HG03039 (cell line): ENCODE data around the gene WRNIP1.
"Not testable (repeated sequence)": the region's sequence is repeated elsewhere in the genome, so short reads cannot be mapped to it uniquely, and the experiment has no call there.

Experiments
- ATAC-seq: cut with Tn5 transposase; IDR thresholded peaks from one replicate; pipeline ENCODE4 v1.9.1; 2021; ENCODE audit warnings: mild to moderate bottlenecking, moderate library complexity; ENCODE audit not compliant: unreplicated experiment

Gene WRNIP1

DNA sequence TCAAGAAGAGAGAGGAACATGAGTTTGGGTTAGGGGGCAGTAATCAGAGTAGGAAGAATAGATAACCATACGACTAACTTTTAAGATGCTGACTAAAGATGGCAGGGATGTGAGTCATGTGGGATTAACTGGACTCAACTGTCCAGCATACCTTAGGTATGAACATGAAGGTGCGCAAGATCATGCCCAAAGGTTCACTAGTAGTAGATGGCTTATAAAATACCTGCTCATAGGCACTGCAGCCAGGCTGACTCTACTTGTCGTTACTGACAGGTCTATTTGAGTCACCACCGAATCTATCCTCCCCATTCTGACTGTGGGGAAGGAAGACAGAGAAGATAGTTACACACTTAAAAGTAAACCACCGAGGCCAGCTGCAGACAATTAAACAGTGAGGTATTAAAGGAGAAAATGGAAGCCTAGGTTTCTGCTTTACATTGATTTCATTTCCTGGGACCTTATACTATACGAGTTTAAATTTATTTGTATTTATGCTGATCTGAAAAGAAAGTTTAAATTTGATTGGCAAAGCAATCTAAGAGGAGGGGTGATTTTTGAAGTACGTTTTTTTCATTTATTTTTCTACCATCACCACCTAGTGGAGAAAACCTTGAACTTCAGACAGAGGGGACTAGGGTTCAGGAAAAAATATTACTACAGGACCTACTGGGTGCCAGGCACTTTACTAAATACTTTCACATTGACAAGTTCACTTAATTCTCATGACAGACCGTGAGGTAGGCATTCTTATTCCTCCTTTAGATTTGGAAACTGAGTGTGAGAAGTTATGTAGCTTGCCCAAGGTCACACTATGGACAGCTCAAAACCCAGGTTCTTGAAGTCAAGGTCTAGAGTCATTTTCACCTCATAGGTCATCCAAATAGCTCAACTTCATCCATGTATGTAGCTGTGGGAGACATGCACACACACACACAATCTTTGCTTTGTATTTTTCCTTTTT is 4.0 kb upstream of the WRNIP1 start:
- no peak for ATAC-seq

DNA sequence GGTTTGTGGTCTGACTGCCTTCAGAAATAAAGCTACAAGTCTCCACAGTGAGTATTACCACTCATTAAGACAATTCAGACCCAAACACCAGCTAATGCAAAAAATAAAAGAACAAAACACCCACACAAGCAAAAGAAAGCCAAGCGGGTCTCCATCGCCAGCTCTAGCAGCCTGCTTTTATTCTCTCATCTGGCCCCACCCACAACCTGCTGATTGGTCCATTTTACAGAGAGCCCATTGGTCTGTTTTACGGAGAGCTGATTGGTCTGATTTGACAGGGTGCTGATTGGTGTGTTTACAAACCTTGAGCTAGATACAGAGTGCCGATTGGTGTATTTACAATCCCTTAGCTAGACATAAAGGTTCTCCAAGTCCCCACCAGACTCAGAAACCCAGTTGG is 2.3 kb upstream of the WRNIP1 start:
- not testable (repeated sequence) for ATAC-seq

DNA sequence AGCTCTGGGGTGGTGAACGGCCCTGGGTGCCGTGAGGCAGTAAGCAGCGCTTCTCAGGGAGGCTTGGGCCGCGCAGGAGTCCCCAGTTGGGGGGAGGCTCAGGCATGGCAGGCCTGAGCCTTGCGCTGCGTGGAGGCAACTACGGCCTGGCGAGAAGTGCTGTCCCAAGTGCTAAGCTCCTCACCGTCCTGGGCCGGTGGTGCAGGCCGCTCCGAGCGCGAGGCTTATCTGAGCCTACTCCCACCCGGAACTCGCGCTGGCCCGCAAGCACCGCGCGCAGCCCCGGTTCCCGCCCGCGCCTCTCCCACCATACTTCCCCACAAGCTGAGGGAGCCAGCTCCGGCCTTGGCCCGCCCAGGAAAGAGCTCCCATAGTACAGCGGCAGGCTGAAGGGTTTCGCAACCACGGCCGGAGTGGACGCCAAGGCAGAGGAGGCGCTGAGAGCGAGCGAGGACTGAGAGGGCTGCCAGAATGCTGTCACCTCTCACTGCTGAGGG is 1.8 kb upstream of the WRNIP1 start:
- ATAC-seq = no peak

DNA sequence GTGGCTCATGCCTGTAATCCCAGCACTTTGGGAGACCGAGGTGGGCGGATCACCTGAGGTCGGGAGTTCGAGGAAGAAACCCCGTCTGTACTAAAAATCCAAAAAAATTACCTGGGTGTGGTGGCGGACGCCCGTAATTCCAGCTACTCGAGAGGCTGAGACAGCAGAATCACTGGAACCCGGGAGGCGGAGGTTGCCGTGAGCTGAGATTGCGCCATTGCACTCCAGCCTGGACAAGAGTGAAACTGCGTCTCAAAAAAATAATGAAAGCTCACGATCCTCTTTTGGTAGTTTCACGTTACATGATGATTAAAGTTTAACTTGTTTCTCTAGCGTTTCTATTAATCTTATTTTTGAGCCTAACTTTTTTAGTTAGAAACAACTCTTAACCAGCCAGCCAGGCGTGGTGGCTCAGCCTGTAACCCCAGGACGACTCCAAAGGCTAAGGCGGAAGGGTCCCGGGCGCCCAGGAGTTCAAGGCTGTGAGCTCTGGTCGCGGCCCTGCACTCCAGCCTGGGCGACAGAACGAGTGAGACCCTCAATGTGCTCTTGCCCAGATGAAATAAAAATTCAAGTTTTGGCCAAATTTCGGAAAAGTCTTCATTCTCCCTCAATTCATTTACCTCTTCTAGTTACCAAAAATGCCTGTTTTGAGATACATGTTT is 1.2 kb upstream of the WRNIP1 start:
- ATAC-seq = no peak

DNA sequence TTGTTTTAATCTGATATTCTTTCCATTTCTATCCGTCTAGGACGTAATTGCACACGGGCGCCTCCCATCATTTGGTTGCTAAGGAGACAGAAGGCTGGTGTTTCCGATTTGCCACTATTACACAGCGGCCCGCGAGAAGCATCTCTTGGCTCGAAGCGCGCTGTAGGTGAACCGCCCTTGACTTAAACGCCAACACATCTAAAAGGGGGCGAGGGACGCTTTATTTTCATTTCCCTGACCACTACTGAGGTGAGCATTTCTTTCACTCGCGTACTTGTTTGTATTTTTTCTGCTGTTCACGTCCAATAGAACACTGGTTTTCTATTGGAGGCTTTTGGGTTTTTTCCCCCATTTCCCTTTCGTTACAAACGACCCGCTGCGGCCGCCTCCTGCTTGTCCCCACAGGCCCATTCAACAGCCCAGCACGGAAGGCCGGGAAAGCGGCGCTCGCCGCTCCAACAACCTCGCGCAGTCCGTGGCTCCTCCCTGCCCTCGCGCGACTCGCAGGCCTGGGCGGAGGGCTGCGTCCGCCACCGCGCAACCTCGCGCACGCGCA is 505 bp upstream of the WRNIP1 start:
- ATAC-seq = peak; percentile 43

DNA sequence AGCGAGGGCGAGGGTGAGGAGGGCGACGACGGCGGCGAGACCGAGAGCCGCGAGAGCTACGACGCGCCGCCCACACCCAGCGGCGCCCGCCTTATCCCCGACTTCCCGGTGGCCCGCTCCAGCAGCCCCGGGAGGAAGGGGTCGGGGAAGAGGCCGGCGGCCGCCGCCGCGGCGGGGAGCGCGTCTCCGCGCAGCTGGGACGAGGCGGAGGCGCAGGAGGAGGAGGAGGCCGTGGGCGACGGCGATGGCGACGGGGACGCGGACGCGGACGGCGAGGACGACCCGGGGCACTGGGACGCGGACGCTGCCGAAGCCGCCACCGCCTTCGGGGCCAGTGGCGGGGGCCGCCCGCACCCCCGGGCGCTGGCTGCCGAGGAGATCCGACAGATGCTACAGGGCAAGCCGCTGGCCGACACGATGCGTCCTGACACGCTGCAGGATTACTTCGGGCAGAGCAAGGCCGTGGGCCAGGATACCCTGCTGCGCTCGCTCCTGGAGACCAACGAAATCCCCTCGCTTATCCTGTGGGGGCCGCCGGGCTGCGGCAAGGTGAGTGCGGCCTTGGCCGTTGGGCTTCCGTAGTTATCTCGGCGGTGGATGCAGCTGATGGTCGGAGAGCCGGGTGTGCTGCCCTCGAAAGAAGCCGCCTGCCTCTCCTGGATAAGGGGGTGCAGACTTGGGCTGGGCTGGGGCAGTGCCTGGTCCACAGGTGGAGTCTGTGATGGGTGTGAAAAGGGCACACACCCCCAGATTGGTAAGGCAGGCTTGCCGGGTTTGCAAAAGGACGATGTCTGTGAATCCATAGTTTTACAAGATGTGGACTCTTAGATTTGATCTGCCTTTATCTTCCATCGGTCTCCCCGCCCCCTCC is 938 bp downstream of the WRNIP1 start:
- peak; percentile 22 for ATAC-seq

DNA sequence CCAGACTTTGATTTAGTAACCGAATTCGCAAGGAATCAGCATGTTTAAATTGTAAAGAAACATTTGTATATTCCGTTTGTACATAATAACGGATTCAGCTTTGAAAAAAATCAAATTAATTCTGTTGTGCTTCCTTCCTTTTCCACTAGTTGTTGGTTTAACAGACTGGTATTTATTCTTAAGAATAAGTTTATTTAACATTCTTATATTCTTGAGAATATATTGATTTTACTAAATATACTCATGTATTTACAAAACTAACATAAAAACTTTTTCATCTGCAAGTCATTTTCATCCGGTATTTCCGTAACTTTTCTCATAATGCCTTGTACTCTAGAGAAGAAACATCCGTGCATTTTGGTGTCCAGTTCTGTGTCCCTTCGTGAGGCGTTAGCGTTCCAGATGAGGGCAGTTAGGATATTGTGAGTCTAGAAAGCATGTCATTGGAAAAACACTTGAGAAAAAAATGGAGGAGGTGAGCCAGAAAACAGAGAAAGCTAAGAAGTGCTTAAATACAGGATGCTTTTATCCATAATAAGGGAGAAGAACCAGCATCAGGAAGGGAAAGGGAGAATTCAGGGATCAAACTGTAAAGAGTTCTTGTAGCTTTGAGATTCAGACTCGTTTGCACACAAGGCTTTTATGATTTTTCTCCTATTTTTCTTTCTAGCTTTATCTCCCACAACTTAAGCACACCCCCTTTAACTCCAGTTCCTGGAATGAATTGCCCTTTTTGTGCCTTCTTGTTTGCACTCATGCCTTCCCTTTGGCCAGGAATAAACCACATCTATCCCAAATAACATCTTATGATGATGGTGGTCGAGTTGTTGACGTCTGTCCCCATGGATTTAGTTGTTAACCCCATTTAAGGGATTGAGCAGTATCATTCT is 1.8 kb downstream of the WRNIP1 start:
- ATAC-seq = no peak

DNA sequence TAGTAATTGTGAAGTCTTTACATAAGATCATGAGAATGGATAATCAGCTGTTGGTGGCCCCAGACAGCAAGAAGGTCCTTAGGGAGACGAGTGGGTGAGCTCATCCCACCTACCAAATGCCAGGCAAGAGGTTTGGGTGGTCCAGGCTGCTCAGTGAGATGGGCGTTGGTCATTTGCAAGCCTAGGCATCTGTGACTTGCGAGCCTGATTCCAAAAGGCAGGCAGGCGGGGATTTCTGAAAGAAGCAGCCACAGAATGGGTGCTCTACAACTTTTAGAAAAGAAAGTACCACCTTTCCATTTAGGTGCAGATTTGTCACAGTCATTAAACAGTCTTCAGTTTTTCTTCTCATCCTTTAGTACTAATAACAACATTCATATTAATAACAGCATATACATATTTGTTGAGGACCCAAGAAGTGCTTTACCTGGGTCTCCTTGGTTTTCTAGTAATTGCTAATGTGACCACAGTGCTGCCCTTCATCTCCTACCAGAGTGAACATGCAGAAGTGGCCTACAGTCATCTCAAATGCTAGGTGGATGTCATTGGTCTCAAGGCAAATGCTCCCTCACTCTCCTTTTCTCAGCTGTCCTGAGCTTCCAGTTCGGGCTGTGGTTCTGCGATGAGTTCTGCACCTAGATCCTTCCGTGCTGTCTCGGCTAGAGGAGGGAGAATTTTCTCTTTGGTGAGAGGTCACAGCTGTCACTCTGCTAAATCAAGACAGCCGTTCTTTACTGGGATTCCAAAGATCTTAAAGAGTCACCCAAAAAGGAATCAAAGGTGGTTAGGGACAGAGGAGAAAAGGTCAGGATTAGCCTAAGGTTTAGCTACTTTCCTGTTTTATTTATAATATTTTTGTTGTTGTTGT is 2.7 kb downstream of the WRNIP1 start:
- ATAC-seq = no peak

DNA sequence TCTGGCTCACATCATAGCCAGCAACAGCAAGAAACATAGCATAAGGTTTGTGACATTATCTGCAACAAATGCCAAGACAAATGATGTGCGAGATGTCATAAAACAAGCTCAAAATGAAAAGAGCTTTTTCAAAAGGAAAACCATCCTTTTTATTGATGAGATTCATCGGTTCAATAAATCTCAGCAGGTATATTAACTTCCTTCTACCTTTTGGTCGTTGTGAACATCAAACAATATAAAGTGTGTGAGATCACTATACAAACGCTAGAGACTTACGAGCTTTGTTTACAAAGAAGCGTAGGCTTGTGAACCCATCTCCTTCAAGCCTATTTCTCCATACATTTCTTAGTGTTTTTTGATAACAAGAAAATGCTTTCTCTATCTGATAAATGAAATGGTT is 3.5 kb downstream of the WRNIP1 start:
- no peak for ATAC-seq

DNA sequence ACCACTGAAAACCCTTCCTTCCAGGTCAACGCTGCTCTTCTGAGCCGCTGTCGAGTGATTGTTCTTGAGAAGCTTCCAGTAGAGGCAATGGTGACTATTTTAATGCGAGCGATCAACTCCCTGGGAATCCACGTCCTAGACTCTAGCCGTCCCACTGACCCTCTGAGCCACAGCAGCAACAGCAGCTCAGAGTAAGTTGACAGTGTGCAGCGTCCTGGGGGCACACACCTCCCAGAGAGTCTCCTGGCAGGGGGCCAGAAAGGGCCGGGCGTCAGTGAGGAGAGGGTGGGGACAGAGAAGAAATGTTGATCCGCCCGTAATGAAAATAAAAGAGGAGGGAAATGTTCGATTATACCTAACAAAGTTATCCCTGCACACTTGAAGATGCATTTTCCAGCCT is 5.0 kb downstream of the WRNIP1 start:
- no peak for ATAC-seq

DNA sequence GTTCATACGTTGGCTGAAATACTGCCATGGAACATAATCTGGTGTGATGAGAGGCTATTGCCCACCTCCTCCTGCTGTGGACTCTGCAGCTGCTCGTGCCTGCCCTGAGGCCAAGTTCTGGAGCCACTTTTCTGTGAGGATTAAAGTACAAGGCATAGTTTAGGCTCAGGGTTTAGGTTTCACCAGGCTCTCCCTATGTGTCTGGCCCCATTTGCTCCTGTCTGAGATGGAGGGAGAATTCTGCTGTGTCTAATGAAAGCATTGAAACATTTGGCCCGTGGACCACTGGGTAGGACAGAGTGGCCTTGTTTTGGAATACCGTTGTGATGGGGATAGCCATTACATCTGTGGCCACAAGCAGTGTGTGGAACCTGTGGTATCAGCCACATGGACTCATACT is 5.9 kb downstream of the WRNIP1 start:
- ATAC-seq = no peak

DNA sequence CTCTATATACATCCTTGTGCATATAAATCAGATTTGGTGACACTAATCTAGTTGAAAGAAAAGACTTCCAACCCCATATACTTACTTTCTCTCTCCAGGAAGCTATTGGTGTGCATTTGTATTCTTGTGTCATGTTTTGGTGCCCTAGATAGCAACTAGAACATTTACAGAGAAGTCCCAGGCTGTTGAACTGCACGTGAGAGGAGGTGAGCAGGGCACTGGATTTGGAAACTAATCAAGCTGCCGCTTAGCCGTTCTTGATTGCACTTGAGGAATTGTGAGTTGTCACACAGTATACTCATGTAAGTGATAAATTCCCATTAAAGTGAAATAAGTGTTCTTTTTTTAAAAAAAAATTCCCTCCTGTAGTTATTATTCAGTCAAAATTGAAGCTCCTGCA is 7.6 kb downstream of the WRNIP1 start:
- ATAC-seq = no peak

DNA sequence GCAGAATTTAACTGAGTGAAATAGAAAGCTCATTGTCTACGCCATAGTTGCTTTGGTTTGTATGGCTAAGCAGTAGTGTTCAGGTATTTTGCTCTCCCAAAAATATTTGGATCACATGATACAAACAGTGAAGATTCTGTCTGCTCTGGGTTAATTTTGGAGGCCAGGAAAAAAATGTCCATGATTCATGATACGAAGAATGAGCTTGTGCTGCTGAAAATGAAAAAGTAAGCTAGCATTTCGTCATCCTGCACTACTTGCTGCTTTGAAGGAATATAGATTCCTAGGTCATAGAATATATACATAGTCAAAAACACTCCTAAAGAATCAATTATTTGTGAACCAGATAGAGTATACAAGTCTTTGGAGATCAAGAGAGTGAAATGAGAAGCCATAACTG is 8.3 kb downstream of the WRNIP1 start:
- ATAC-seq = no peak

DNA sequence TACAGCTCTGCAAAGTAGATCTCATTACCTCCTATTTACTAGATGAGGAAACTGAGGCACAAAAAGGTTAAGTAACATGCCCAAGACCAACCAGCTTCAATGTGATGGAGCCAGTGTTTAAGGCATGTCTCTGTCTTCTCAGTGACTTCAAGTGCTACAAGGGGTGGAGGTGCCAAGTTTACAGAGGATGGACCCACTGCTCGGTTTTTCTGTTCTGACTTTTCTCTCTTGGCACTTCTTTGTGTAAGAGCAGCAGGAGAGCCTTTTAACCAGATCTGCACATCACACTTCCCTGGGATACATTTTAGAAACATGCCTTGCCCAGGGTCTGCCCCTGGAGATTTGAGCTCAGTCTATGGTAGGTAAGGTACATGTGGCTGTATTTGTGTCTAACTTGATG is 9.8 kb downstream of the WRNIP1 start:
- ATAC-seq = no peak

DNA sequence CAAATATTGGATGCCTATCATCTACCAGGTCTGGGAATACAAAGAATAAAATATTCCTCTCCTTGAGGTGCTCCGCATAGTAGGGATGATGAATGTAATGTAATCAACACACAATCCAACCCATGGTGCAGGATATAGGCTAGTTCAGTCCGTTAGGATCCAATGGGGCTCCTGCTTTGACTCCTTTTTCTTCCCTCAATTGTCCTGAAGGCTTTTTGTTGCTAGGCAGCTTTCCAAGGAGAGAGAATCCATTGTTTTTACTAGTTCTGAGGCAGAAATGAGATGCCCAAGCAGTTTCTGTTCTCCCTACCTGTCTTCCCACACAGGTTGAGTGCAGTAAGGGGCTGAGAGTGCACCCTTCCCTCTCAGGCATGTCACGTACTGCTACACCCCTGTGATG is 12.1 kb downstream of the WRNIP1 start:
- no peak for ATAC-seq

DNA sequence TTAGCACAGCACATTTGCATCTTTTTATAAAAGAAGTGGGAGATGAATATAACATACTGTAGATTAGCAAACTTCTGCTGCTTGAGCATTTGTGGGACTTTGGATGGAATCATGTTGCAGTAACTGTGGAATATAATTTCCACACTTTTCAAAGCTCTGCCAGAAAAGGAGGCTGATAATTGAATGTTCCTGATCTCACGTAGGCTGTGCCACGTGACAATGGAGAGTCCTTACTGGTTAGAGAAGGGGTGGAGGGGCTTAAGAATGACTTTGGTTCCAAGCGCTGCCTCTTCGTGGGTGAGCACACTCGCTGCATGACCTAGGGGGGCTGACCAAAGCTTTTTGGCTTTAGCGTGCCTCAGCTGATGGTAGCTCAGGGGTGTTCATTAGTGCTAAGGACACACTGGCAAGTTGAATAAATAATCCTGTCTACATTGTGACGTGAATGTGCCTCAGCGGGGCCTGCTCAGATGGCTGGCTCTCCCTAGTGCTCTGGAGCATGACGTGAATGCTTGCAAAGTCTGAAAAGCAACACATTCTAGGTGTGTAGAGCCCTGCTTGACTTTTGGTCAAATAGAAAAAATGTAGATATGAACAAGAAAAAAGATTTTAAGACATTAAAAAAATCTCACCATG is 15.0 kb downstream of the WRNIP1 start:
- no peak for ATAC-seq

DNA sequence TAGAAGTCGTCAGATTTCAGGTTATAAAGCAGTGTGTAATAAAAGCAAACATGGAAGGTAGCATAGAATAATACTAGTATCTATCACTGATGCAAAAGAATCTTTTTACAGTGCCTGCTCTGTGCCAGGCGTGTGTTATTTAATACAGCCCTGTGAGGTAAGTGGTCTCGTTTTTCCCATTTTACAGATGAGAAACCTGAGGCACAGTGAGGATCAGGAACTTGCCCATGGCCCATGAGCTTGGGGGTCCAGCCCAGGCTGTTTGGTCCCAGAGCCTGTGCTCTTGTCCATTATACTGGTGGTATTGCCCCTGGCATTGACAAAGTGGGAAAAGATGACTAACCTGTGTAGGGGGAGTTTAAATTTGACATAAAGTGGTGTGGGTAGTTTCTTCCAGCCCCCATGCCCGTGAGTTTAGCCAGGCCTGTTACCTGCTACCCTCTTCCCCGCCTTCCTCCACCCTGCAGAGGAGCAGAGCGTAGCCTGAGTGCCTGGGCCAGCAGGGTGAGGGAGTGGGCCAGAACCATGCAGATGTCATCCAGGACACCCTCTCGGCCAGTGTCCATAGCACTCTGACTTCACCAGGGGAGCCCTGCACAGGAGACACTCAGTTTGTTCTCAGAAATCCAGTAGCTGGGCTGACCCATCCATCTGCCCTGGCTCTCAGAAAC is 16.6 kb downstream of the WRNIP1 start:
- ATAC-seq = no peak

DNA sequence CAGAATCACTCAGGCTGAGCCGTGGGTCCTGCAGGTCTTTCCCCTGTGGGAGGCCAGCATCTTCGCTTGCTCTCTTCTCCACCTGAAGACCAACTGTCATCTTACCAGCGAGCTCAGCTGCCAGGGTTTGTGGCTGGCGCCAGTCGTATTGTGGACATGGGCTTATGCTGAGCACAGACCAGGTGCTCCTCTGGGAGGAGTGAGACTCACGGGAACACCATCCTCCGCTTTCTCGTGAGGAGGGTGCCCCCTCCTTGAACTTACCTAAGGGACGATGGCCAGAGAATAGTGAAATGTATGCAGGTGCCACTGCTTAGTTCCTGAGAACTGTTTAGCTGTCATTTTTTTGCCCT is 17.1 kb downstream of the WRNIP1 start:
- ATAC-seq = no peak
